CD4-positive, alpha-beta T cell (primary cell): ENCODE data around the gene ZSCAN18. TPM values are rescaled to one million over a fixed set of nuclear protein-coding genes. Genes with fewer than 3 reads are reported as not detected.

Experiments
- ATAC-seq: fragments of 200-7000 bp; cut with Tn5 transposase; one replicate; pipeline ENCODE4 v1.10.0; 2022; ENCODE audit warnings: mild to moderate bottlenecking; ENCODE audit not compliant: poor library complexity
- CTCF ChIA-PET: fragments of 350-600 bp; sonication (Branson Sonifier 250); formaldehyde crosslinking; loops from one replicate; lab custom pipeline; 2021; ENCODE audit warnings: antibody characterized with exemption, inconsistent platforms; lab: Charles Lee
- POLR2A ChIA-PET: fragments of 350-600 bp; sonication (Branson Sonifier 250); formaldehyde crosslinking; loops from one replicate; lab custom pipeline; 2021; ENCODE audit warnings: antibody characterized with exemption, inconsistent platforms; lab: Charles Lee
- DNase-seq, 14 experiments: peaks; one replicate each; pipeline ENCODE4 v3.0.0-alpha.2; 2013 to 2020; ENCODE audit warnings: mixed read lengths in 2 of 14
- H3K27ac ChIP-seq, 2 donors: one replicate each; pipeline versions ENCODE4 v1.5.1 to v1.7.0; 2013; ENCODE audit warnings: low read length in 2 of 2, low read depth in 1 of 2, mild to moderate bottlenecking in 1 of 2
- H3K27me3 ChIP-seq, 2 experiments: 1 replicate in 1 of 2; 2 replicates in 1 of 2; pipeline versions ENCODE4 v1.6.1 to v1.7.0; 2013; ENCODE audit warnings: low read length in 2 of 2, control low read depth in 1 of 2, mild to moderate bottlenecking in 1 of 2, moderate library complexity in 1 of 2; ENCODE audit not compliant: insufficient read depth in 2 of 2, control insufficient read depth in 1 of 2
- H3K36me3 ChIP-seq: one replicate; pipeline ENCODE4 v1.6.1; 2013; ENCODE audit warnings: low read length, control low read depth; ENCODE audit not compliant: insufficient read depth
- H3K4me1 ChIP-seq: one replicate; pipeline ENCODE4 v1.6.1; 2013; ENCODE audit warnings: low read length, control low read depth; ENCODE audit not compliant: insufficient read depth
- H3K4me3 ChIP-seq: one replicate; pipeline ENCODE4 v1.5.1; 2013; ENCODE audit warnings: mild to moderate bottlenecking, low read length, moderate library complexity
- H3K9me3 ChIP-seq, 2 experiments: 1 replicate in 1 of 2; 2 replicates in 1 of 2; pipeline versions ENCODE4 v1.6.1 to v1.7.0; 2013; ENCODE audit warnings: low read length in 2 of 2, mild to moderate bottlenecking in 2 of 2, control low read depth in 1 of 2, moderate library complexity in 1 of 2; ENCODE audit not compliant: control insufficient read depth in 1 of 2, insufficient read depth in 1 of 2
- H3K27ac Mint-ChIP-seq: one replicate; pipeline ENCODE4 v1.8.0; 2020; ENCODE audit warnings: mixed read lengths
- H3K27me3 Mint-ChIP-seq: one replicate; pipeline ENCODE4 v1.8.0; 2021; ENCODE audit warnings: mixed read lengths
- H3K36me3 Mint-ChIP-seq: one replicate; pipeline ENCODE4 v1.8.0; 2021; ENCODE audit warnings: low read depth, mixed read lengths
- H3K4me1 Mint-ChIP-seq: one replicate; pipeline ENCODE4 v1.8.0; 2021; ENCODE audit warnings: low read depth, mixed read lengths
- H3K4me3 Mint-ChIP-seq: one replicate; pipeline ENCODE4 v1.8.0; 2020; ENCODE audit warnings: mild to moderate bottlenecking, mixed read lengths
- H3K9me3 Mint-ChIP-seq: one replicate; pipeline ENCODE4 v1.8.0; 2020; ENCODE audit warnings: mixed read lengths
- intact Hi-C, 2 experiments: fragments of 100-400 bp; cut with DNase I in 1 of 2; cut with micrococcal nuclease in 1 of 2; formaldehyde crosslinking; loops; one replicate each; pipeline versions ENCODE4 v1.15.1 to v1.9.0; 2023 to 2025; cut with DNase I, micrococcal nuclease
- total RNA-seq, 174 experiments: library from RNA in 2 of 174; stranded (reverse) in 2 of 174; gene quantifications; one replicate each; pipeline ENCODE4 v1.2.3 and lab custom pipeline; 2021 to 2026
- TF ChIP-seq, protein P1 (sequence below): fragments of 200-600 bp; IDR thresholded peaks from one replicate; pipeline ENCODE4 v1.8.0; 2022; ENCODE audit warnings: antibody characterized with exemption, mild to moderate bottlenecking

Gene ZSCAN18
- total RNA-seq, 2 experiments from 2014 or later: 57.1 to 58.8 TPM

DNA sequence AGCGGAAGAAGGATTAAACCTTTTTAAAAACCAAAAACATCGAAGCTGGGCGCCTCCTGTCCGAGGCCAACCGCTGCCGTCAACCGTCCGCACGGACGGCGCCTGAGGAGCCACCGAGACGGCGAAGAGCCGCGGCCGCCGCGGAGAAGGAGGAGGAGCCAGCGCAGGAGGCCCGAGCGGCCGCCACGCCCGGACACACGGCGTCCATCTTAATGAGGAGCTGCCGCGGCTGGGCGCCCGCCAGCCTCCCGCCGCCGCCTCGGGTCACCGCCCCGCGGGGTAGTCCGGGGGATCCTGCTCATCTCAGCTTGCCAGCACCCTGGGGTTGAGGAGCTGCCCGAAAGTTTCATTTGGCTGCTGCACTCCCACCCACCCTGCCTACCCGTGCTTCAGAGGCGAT, 53.6 kb downstream of the ZSCAN18 start:
- Histone ChIP-seq H3K4me1 (no peaks in the 10 kb centered on the region), H3K27me3 (no peaks in the 10 kb centered on the region), H3K4me3 (no peak overlapping the region), H3K9me3 (peaks cover 62 to 95% of the 10 kb centered on the region in 2 experiments), H3K36me3 (no peaks in the 10 kb centered on the region), H3K27ac (no peak overlapping the region)
- Mint-ChIP-seq H3K9me3 (peaks cover 21% of the 10 kb centered on the region), H3K27me3 (no peaks in the 10 kb centered on the region), H3K4me1 (no peaks in the 10 kb centered on the region), H3K27ac (no peak overlapping the region), H3K36me3 (peaks cover 31% of the 10 kb centered on the region), H3K4me3 (no peak overlapping the region)
- intact Hi-C loops: no loop called here
- no peak for DNase-seq
- ChIA-PET POLR2A (no interaction called here), CTCF (no interaction called here)
- TF ChIP-seq, protein P1, sequence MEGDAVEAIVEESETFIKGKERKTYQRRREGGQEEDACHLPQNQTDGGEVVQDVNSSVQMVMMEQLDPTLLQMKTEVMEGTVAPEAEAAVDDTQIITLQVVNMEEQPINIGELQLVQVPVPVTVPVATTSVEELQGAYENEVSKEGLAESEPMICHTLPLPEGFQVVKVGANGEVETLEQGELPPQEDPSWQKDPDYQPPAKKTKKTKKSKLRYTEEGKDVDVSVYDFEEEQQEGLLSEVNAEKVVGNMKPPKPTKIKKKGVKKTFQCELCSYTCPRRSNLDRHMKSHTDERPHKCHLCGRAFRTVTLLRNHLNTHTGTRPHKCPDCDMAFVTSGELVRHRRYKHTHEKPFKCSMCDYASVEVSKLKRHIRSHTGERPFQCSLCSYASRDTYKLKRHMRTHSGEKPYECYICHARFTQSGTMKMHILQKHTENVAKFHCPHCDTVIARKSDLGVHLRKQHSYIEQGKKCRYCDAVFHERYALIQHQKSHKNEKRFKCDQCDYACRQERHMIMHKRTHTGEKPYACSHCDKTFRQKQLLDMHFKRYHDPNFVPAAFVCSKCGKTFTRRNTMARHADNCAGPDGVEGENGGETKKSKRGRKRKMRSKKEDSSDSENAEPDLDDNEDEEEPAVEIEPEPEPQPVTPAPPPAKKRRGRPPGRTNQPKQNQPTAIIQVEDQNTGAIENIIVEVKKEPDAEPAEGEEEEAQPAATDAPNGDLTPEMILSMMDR: no peak
- ATAC-seq: no peak

DNA sequence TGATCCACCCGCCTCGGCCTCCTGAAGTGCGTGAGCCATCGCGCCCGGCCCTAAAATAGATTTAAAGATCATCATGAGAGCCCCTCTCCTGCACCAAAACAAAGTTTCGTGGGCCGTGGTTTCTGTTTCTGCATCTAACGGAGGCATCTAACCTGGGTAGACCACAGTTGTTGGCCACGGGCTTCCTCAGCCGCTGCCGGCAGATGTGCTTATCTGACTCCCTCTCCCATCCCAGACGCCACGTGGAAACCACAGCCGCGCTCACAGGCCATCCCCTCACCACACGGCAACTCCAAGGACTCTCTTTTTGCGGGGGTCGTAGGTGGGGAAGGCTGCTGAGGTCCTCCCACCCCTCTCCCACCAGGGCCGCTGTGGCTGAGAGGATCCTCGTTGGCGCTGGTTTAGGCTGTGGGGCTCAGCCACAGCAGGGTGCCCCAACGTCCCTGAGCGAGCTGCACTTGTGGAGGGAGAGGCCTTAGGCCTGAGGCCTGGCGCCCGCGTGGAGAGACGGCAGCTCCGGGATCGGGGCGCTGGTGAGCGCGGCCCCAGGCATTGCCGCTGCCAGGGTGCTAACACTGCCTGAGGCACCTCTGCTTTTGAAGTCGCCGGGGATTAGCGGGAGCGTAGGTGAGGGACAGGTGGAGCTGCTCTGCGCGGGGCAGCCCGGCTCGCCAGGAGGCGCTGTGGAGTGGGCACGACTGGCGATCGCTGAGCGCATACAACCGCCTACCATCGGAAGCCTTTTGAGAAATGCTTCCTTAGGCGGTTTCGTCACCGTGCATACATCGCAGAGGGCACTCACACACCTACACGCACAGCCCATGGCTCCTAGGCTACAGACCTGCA, 55.3 kb downstream of the ZSCAN18 start:
- Histone ChIP-seq H3K27me3 (no peaks in the 10 kb centered on the region), H3K9me3 (peaks cover 72 to 100% of the 10 kb centered on the region in 2 experiments), H3K27ac (no peak overlapping the region), H3K4me1 (no peaks in the 10 kb centered on the region), H3K4me3 (no peak overlapping the region), H3K36me3 (no peaks in the 10 kb centered on the region)
- POLR2A ChIA-PET: no interaction called here
- Mint-ChIP-seq H3K4me1 (no peaks in the 10 kb centered on the region), H3K9me3 (peaks cover 16% of the 10 kb centered on the region), H3K36me3 (peaks cover 32% of the 10 kb centered on the region), H3K4me3 (no peak overlapping the region), H3K27ac (no peak overlapping the region), H3K27me3 (peaks cover 7% of the 10 kb centered on the region)
- DNase-seq: no peak
- no peak for ATAC-seq
- CTCF ChIA-PET: no interaction called here
- intact Hi-C loops: no loop called here
- TF ChIP-seq, protein P1: no peak

DNA sequence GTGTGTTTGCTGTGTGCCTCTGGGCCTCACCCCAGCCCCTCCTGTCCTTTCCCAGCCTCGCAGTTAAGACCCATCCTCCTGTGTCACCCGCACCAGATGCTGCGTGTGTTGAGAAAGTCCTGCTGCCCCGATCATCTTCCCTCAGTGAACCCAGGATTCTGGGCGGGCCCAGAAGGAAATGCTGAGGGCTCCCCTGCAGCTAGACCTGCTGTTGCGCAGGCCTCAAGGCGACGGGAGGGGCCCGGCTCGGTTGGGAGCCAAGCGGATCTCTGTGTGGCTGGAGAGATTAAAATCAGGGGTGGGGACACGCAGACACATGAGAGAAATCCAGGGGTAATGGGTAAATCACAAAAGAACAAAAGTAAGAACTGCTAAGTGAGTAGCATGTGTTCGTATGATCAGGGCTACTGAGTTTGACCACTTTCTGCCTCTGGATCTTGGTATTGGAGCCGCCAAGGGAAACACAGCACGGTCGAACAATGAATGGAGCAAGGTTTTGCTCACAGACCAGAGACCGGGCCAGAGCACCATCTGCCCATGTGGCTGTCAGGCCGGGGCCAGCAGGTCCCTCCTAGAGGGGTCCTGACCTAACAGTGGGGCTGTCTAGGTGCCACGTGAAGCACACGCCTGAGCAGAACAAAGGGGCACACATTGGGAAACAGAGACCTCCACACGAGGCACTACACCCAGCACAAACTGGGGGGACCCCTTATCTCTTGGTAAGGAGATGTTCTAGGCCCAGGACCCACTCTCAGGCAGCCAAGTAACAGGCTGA, 57.1 kb downstream of the ZSCAN18 start:
- CTCF ChIA-PET: no interaction called here
- H3K36me3 Mint-ChIP-seq: peaks cover 33% of the 10 kb centered on the region
- H3K4me3 Mint-ChIP-seq: no peak overlapping the region
- TF ChIP-seq, protein P1: no peak
- ATAC-seq (no peak), DNase-seq (no peak)
- H3K27me3 Mint-ChIP-seq: peaks cover 19% of the 10 kb centered on the region
- H3K36me3 ChIP-seq: no peaks in the 10 kb centered on the region
- H3K9me3 ChIP-seq: peaks cover 61 to 96% of the 10 kb centered on the region in 2 experiments
- H3K27me3 ChIP-seq: peaks cover 0 to 4% of the 10 kb centered on the region in 2 experiments
- POLR2A ChIA-PET: no interaction called here
- no peaks in the 10 kb centered on the region for H3K4me1 Mint-ChIP-seq
- no peaks in the 10 kb centered on the region for H3K4me1 ChIP-seq
- intact Hi-C loops: no loop called here
- H3K9me3 Mint-ChIP-seq: peaks cover 15% of the 10 kb centered on the region
- no peak overlapping the region for H3K27ac Mint-ChIP-seq
- no peak overlapping the region for H3K27ac ChIP-seq
- H3K4me3 ChIP-seq: no peak overlapping the region
